CD1c-positive myeloid dendritic cell (primary cell): ENCODE results near the gene BCL3.
A peak's percentile ranks its signal among the peaks of the same experiment; 100 is the strongest.
"Not testable (repeated sequence)": the region's sequence is repeated elsewhere in the genome, so short reads cannot be mapped to it uniquely, and the experiment has no call there.

Source experiments
- DNase-seq: peaks from one replicate; pipeline ENCODE4 v3.0.0-alpha.2; 2016; ENCODE audit errors: extremely low spot score

The BCL3 gene

DNA sequence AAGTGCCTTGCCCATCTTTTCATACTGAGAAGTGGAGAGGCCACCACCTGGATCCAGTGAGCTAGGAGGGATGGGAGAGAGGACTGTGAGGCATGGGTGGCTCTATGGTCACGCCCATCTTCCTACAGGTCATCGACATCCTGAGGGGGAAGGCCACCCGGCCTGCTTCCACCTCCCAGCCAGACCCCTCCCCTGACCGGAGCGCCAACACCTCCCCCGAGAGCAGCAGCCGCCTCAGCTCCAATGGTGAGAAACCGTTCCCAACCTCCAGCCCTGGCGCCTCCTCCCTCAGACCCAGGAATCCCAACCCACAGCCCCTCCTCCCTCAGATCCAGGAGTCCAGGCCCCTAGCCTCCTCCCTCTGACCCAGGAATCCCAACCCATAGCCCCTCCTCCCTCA, 10.1 kb downstream of the BCL3 start:
- DNase-seq: no peak

GRCh38 chr19:44759083-44759804, 10.7 kb downstream of the BCL3 start:
- DNase-seq: no peak

GRCh38 chr19:44762038-44762437, 13.5 kb downstream of the BCL3 start:
- DNase-seq: no peak

- peak; percentile 83 for DNase-seq
These were observed 16.8 kb downstream of the BCL3 start for GRCh38 chr19:44765033-44765948.

GRCh38 chr19:44765949-44766335, 17.4 kb downstream of the BCL3 start:
- no peak for DNase-seq

DNA sequence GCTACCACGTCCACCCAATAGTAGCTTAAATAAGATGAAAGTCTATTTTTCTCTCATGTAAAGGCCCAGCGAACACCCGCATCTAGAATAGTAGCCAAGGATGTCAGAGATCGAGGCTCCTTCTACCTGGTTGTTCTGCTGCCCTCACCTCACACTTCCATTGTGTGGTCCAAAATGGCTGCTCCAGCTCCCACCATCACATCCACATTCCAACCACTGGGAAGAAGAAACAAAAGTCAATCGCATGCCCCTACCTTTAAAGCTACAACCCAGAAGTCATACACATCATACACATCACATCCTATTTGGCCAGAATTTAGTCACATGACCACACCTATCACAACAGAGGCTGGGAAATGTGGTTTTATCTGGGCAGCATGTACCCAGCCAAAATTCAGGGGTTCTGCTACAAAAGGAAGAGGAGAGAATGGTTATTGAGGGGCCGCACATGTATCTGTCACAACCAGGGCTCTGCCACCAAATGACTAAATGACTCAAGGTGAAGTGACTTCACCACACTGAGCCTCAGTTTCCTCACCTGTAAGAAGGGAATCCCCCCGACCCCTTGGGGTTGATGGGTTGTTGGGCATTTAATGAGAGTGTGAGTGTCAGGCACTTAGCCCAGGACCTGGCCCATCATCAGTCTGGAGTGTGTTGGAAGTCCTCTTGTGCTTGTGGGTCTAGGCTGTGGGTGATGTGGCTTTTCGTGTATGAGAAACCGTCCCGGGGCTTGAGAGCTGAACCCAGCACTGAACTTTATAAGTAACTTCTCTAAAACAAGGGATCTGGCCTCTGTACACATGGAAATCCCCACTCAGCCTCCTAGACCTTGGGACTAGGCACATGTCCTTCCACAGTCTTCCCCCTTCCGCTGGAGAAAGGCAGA, 19.0 kb downstream of the BCL3 start:
- peak; percentile 75 for DNase-seq

DNA sequence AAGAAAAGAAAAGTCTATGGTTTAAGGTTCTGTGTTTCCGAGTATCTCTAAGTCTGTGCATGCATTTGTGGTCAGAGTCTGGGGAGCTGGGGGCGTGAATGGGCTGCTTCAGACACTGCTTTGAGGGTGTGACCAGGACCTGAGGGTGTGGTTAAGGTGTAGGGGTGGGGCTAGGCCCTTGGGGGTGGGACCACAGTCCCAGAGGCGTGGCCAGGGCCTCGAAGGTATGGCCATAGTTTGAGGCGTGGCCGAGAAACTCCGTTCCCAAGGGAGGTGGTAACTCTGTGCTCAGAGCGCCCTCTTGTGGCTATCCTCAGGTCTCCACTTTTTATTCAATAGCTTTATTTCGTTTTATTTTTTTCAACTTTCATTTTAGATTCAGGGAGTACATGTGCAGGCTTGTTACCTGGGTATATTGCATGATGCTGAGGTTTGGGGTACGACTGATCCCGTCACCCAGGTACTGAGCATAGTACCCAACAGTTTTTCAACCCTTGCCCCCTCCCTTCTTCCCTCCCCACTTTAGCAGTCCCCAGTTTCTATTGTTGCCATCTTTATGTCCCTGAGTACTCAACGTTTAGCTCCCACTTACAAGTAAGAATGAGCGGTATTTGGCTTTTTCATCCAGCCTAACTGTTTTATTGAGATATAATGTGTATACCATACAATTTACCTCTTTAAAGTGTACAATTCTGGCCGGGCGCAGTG, 22.2 kb downstream of the BCL3 start:
- DNase-seq: peak; percentile 99

GRCh38 chr19:44772144-44772543, 23.6 kb downstream of the BCL3 start:
- not testable (repeated sequence) for DNase-seq

GRCh38 chr19:44772959-44773358, 24.5 kb downstream of the BCL3 start:
- no peak for DNase-seq

DNA sequence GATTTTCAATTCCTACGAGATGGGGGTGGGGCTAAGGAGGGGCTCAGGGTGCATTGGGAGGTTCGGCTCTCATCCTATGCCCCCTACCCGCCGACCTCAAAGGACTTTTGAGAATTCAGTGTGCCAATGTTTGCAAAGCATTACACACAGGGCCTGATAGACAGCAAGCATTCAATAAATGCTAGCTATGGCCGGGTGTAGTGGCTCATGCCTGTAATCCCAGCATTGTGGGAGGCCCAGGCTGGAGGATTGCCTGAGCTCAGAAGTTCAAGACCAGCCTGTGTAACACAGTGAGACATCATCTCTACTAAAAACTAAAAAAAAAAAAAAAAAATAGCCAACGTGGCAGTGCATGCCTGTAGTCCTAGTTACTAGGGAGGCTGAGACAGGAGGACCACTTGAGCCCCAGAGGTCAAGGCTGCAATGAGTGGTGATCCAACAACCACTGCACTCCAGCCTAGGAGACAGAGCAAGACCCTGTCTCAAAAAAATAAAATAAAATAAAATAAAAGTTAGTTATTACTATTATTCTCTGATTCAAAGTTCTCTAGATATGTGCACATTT, 27.2 kb downstream of the BCL3 start:
- DNase-seq: no peak

DNA sequence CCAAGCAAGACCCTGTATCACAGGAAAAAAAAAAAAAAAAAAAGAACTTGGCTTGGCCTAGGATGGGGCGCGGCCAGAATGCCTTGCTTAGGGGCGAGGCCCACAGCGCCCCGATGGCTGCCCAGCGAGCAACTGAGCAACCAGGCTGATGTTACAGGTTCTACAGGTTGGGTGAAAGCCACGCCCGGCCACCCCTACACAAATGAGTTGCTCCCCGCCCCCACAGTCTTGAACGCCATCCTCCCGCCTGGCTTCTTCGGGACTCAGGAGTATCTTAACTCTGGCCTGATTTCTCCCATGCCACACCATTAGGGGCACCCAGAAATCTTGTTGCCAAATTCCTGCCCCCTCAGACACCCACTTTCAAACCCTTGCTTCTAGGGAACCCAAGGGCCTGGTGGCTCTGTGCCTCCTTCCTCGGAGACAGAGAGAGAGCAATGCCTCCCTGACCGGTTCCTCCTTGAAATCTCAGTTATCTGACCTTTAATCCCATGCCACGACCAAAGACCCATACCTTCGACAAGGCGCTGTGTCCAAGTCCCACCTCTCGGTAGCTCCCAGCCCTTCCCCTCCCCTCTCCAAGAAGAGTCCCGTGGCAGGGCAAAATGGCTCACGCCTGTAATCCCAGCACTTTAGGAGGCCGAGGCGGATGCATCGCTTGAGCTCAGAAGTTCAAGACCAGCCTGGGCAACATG, 28.0 kb downstream of the BCL3 start:
- no peak for DNase-seq

- DNase-seq: no peak
These were observed 29.3 kb downstream of the BCL3 start, which contains the start of gene CBLC for GRCh38 chr19:44777715-44778347. TSS of gene CBLC (plus strand) at chr19:44777890. CDS start at chr19:44777932, 42 bp downstream.

- DNase-seq: no peak
These were observed 30.6 kb downstream of the BCL3 start for GRCh38 chr19:44779150-44779549.

GRCh38 chr19:44781694-44782093, 33.2 kb downstream of the BCL3 start:
- DNase-seq: not testable (repeated sequence)

DNA sequence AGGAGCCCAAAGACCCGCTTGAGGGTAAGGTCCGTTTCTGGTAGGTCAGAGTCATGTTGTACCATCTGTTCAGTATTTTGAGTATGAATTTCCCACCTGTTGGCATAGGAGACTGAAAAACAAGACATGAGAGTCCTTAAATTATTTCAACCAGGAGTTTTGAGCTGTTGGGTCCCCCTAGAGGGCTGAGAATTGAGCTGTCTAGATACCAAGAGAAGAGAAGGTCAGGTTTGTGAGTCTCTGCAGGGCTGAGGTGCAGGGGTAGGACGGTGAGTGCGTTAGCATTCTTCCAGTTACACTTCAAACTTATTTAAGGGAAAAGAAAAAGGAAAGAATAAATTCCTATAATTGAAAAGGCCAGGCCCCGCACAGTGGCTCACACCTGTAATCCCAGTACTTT, 34.2 kb downstream of the BCL3 start:
- DNase-seq: no peak

DNA sequence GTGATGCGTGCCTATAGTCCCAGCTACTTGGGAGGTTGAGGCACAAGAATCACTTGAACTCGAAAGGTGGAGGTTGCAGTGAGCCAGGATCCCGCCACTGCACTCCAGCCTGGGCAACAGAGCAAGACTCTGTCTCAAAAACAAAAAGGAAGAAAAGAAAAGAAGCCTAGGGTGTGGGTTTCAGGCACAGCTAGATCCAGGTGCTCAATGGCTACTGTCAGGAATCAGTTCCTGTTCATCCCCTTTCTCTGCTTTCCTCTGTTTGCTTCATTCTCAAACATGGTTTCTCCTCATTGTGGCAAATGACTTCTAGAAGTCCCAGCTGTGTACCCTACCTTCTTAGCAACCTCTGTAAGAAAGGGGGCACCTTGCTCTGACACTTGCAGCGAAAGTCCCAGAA, 35.0 kb downstream of the BCL3 start:
- no peak for DNase-seq

DNA sequence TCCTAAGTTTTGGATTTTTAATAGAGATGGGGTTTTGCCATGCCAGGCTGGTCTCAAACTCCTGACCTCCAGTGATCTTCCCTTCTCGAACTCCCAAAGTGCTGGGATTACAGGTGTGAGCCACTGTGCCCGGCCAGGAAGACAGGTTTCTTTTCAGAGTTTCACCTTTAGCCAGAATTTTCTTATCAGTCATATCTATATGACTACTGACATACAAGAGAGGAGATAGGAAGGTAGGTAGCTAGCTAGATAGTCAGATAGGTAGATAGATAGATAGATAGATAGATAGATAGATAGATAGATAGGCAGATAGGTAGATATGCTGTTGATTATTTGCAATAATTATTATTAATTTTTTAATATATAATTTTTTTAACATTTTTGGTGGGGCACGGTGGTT, 36.8 kb downstream of the BCL3 start:
- DNase-seq: no peak

DNA sequence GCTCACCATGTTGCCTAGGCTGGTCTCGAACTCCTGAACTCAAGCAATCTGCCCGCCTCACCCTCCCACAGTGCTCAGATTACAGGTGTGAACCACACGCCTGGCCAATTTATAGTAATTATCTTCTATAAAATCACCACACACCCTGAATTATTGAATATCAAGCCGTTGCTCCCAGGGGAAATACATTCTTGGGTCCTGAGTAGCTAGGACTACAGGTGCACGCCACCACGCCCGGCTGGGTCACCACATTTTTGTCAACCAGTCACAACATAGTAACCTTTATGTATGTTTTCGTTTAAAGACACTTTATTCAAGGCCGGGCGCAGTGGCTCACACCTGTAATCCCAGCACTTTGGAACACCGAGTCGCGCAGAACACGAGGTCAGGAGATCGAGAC, 37.5 kb downstream of the BCL3 start:
- no peak for DNase-seq

- no peak for DNase-seq
These were observed 40.5 kb downstream of the BCL3 start for GRCh38 chr19:44788971-44789370.

GRCh38 chr19:44789943-44790483, 41.5 kb downstream of the BCL3 start:
- peak; percentile 40 for DNase-seq
